Activated CD8-positive, alpha-beta memory T cell treated with anti-CD3 and anti-CD28 coated beads for 24 hours (primary cell): ENCODE data around the gene DDX20.
"Not testable (repeated sequence)": the region's sequence is repeated elsewhere in the genome, so short reads cannot be mapped to it uniquely, and the experiment has no call there.

Source experiments
- DNase-seq: peaks from one replicate; pipeline ENCODE4 v3.0.0-alpha.2; 2020

DDX20 gene

GRCh38 chr1:111795401-111795800, 39.7 kb downstream of the DDX20 start:
- no peak for DNase-seq

GRCh38 chr1:111798580-111798979, 42.9 kb downstream of the DDX20 start:
- no peak for DNase-seq

GRCh38 chr1:111799722-111800121, 44.0 kb downstream of the DDX20 start:
- not testable (repeated sequence) for DNase-seq

GRCh38 chr1:111801071-111801850, 45.6 kb downstream of the DDX20 start:
- DNase-seq, result no peak

GRCh38 chr1:111802110-111802509, 46.4 kb downstream of the DDX20 start:
- DNase-seq, result no peak

GRCh38 chr1:111802984-111803383, 47.3 kb downstream of the DDX20 start:
- no peak for DNase-seq

DNA sequence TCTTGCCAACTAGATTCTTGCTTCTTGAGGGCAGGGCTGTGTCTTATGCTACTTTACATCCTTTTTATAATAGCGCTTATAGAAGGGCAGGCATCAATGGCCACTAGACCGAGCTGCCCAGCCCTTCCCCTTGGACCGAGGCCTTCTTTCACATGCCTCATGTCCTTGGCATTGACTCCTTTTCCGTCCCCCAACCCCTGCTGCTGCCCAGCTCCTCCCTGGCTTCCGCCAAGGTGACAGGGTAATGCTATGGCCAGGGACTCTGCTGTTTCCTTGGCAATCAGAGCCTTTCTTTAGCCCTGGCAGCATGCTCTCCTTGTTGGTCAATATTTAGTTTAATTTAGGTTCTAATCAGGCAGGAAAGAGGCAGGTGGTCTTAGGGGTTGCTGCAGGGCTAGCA, 48.2 kb downstream of the DDX20 start:
- no peak for DNase-seq

DNA sequence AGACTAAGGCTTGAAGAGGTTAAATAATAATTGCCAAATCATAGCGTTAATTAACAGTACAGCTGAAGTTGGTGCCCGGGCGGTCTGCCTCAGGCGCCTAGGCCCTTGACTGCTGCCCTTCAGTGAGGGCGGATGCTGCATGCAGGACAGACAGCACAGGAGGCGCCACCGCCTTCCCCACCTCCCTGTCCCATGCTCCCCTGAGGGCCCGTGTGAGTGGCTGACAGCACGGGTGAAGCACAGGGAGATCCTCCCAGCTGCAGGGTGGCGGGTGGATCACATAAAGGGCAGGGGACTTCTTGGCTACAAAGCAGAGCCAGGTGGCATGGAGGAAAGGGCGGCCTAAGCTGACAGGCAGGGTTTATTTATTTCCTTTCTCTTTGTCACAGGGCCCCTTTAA, 49.1 kb downstream of the DDX20 start:
- no peak for DNase-seq

DNA sequence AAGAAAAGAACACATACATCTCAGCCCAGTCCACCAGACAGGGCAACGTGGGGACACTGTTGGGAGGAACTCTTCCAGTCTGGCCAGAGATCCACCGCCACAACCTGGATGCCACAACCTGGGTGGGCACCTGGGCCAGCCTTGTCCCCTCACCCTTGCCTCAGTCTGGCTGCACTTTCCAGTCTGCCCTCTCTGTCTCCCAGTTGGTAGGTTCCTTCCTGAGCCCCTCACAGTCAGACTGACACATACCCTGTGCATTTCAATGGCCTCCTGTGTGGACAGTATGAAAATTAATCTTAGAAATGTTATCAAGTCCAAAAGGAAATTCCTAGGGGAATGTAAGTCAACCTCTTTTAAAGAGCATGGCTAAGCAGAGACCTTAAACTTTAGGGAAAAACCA, 49.5 kb downstream of the DDX20 start:
- no peak for DNase-seq

DNA sequence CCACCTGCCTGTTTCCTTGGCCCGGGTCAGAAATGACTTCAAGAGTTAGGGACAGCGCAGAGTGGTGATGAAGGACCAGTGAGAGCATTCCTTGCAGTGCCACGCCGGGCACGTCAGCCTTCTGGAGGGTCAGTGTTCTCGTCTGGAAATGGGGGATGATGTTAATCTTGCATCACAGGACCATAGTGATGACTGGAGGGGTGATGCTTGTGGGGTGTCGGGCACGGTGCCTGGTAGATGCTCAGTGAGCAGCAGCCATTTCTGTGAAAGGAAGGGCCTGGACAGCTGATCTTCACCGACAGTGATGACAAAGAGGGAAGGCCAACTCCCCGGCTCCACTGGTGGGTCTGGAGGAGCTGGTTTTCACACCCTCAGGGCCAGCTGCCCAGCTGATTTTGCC, 56.2 kb downstream of the DDX20 start:
- DNase-seq, result no peak

- DNase-seq, result no peak
These were observed 56.6 kb downstream of the DDX20 start for GRCh38 chr1:111812306-111812705.

- no peak for DNase-seq
These were observed 58.0 kb downstream of the DDX20 start for GRCh38 chr1:111813440-111814304.

DNA sequence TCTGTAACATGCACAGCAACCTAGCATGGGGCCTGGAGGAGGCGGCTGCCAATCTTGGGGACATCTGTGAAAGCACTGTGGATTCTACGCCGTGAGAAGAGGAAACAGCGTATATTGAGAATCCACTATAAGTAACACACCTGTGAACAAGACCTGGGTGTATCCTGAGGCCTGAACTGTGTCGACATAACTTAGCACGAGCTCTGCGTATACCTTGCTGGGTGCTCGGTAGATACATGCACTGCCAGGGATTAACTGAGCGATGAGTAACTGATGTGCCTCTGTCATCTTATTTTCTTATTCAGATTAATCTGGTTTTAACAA, 58.6 kb downstream of the DDX20 start:
- DNase-seq, result no peak

- DNase-seq, result no peak
These were observed 58.9 kb downstream of the DDX20 start for GRCh38 chr1:111814642-111815041.
